K562 (cell line): Measurements from ENCODE around the gene APOO. TPM values are rescaled to one million over a fixed set of nuclear protein-coding genes. Genes with fewer than 3 reads are reported as not detected.

Experiments used
- ATAC-seq: fragments of 200-7000 bp; cut with Tn5 transposase; 3 replicates; pipeline ENCODE4 v1.9.1; 2020; ENCODE audit warnings: moderate library complexity
- BruUV-seq: library from RNA; stranded (reverse); fragments of 400-500 nt; replicated peaks from 2 replicates; lab custom pipeline; 2021; lab: Mats Ljungman, UMichigan
- CTCF ChIA-PET: fragments of 300-600 bp; formaldehyde crosslinking; extraction: SDS; loops from one replicate; lab custom pipeline; 2021; ENCODE audit warnings: low intra/inter-chr PET ratio; lab: Yijun Ruan, JAX
- POLR2A ChIA-PET: fragments of 300-600, 350-650 bp; sonication (Branson Sonifier 250); formaldehyde crosslinking; extraction: SDS; loops from one replicate; lab custom pipeline; 2021; ENCODE audit warnings: antibody characterized with exemption, inconsistent platforms; lab: Yijun Ruan, JAX
- DNase-seq, 4 experiments: peaks; one replicate each; pipeline versions ENCODE4 v3.0.0 to v3.0.0-alpha.2; 2011 to 2018; ENCODE audit warnings: low spot score in 3 of 4, mixed read lengths in 3 of 4; ENCODE audit errors: extremely low read depth in 1 of 4
- FAIRE-seq: peaks from 2 replicates; lab custom pipeline; 2011; peaks lifted over from hg19 to GRCh38; lab: Jason Lieb, UNC
- H2AFZ ChIP-seq: 2 replicates; pipeline ENCODE4 v1.6.0; 2011; ENCODE audit warnings: low read depth, low read length, control low read depth, inconsistent platforms
- H3K27ac ChIP-seq: fragments of 200-600 bp; 3 replicates; pipeline ENCODE4 v1.8.0; 2011; ENCODE audit warnings: low read depth, mild to moderate bottlenecking, control low read depth, inconsistent platforms, low read length, moderate library complexity, mixed read lengths; ENCODE audit errors: extremely low read depth
- H3K27me3 ChIP-seq, 2 experiments: fragments of 300-600 bp in 1 of 2; 2 replicates in 1 of 2; 3 replicates in 1 of 2; pipeline versions ENCODE4 v1.6.0 to v1.8.0; 2011; ENCODE audit warnings: inconsistent platforms in 2 of 2, low read length in 2 of 2, mild to moderate bottlenecking in 1 of 2, mixed read lengths in 1 of 2, moderate library complexity in 1 of 2; ENCODE audit not compliant: control insufficient read depth in 2 of 2, insufficient read depth in 2 of 2
- H3K36me3 ChIP-seq: fragments of 300-600 bp; 3 replicates; pipeline ENCODE4 v1.8.0; 2011; ENCODE audit warnings: mild to moderate bottlenecking, low read length, inconsistent platforms; ENCODE audit not compliant: control insufficient read depth, insufficient read depth
- H3K4me1 ChIP-seq, 2 experiments: fragments of 200-600 bp in 1 of 2; replicated peaks in 1 of 2; 2 replicates in 1 of 2; 3 replicates in 1 of 2; pipeline versions ENCODE4 v1.5.1 to v1.8.0; 2011; ENCODE audit warnings: inconsistent platforms in 2 of 2, low read length in 2 of 2, mild to moderate bottlenecking in 1 of 2, mixed read lengths in 1 of 2, moderate library complexity in 1 of 2; ENCODE audit not compliant: control insufficient read depth in 2 of 2, insufficient read depth in 2 of 2
- H3K4me2 ChIP-seq: 2 replicates; pipeline ENCODE4 v1.6.1; 2011; ENCODE audit warnings: low read length, control low read depth, inconsistent platforms, mixed read lengths; ENCODE audit not compliant: insufficient read depth
- H3K4me3 ChIP-seq: fragments of 200-600 bp; sonication (generic), shearing (Covaris generic); 2 replicates; pipeline ENCODE4 v1.5.1; 2016; ENCODE audit warnings: control low read depth, inconsistent platforms
- H3K79me2 ChIP-seq: fragments of 200-600 bp; 3 replicates; pipeline ENCODE4 v1.8.0; 2011; ENCODE audit warnings: low read length, inconsistent platforms; ENCODE audit not compliant: control insufficient read depth, insufficient read depth
- H3K9ac ChIP-seq, 2 experiments: 2 replicates each; pipeline versions ENCODE4 v1.6.0 to v1.6.1; 2011; ENCODE audit warnings: low read depth in 2 of 2, low read length in 2 of 2, control low read depth in 1 of 2, inconsistent platforms in 1 of 2, mild to moderate bottlenecking in 1 of 2, mixed read lengths in 1 of 2; ENCODE audit not compliant: insufficient read depth in 1 of 2
- H3K9me1 ChIP-seq: one replicate; pipeline ENCODE4 v1.6.0; 2011; ENCODE audit warnings: inconsistent platforms, mild to moderate bottlenecking, low read length, moderate library complexity; ENCODE audit not compliant: control insufficient read depth, insufficient read depth
- H3K9me3 ChIP-seq: replicated peaks from 2 replicates; pipeline ENCODE4 v1.5.1; 2011; ENCODE audit warnings: low read depth, low read length, inconsistent platforms; ENCODE audit not compliant: control insufficient read depth, insufficient read depth
- H4K20me1 ChIP-seq: replicated peaks from 2 replicates; pipeline ENCODE4 v1.6.1; 2011; ENCODE audit warnings: low read length, inconsistent platforms, mixed read lengths; ENCODE audit not compliant: control insufficient read depth, insufficient read depth
- ARID2 ChIP-seq: fragments of 450-650 bp; IDR thresholded peaks from 2 replicates; pipeline ENCODE4 v1.6.1; 2017; ENCODE audit warnings: antibody characterized with exemption, mild to moderate bottlenecking
- C11orf30 ChIP-seq: fragments of 450-650 bp; IDR thresholded peaks from 2 replicates; pipeline ENCODE4 v1.6.1; 2016; ENCODE audit warnings: low read depth, mild to moderate bottlenecking
- CBFA2T3 ChIP-seq: fragments of 450-650 bp; IDR thresholded peaks from 2 replicates; pipeline ENCODE4 v1.6.1; 2017
- CEBPB ChIP-seq: fragments of 450-650 bp; IDR thresholded peaks from 2 replicates; pipeline ENCODE4 v1.6.1; 2016; ENCODE audit warnings: missing genetic modification characterization, missing compliant biosample characterization
- CEBPG ChIP-seq, 3 experiments: fragments of 200-800 bp in 1 of 3; sonication (Bioruptor generic) in 1 of 3; sonication (generic) in 1 of 3; formaldehyde crosslinking in 1 of 3; IDR thresholded peaks in 2 of 3; conservative IDR thresholded peaks in 1 of 3; 2 replicates each; pipeline versions ENCODE4 v1.6.1 to v1.8.0; 2016 to 2022; ENCODE audit warnings: missing compliant biosample characterization in 2 of 3, missing genetic modification characterization in 2 of 3, mild to moderate bottlenecking in 1 of 3, missing genetic modification reagents in 1 of 3
- DDX20 ChIP-seq: fragments of 450-650 bp; IDR thresholded peaks from 2 replicates; pipeline ENCODE4 v1.6.1; 2016; ENCODE audit warnings: missing genetic modification characterization, low read depth, mild to moderate bottlenecking, missing compliant biosample characterization, moderate library complexity
- EP300 ChIP-seq: IDR thresholded peaks from 2 replicates; pipeline ENCODE4 v1.6.1; 2012; ENCODE audit warnings: low read length, improper control_type of control experiment
- FOXA3 ChIP-seq, 2 experiments: fragments of 450-650 bp in 1 of 2; sonication (generic) in 1 of 2; formaldehyde crosslinking; IDR thresholded peaks in 1 of 2; conservative IDR thresholded peaks in 1 of 2; 2 replicates each; pipeline versions ENCODE4 v1.4.0 to v1.8.0; 2020 to 2022; ENCODE audit warnings: mild to moderate bottlenecking in 2 of 2, missing genetic modification reagents in 1 of 2
- GATAD2A ChIP-seq: fragments of 450-650 bp; IDR thresholded peaks from 2 replicates; pipeline ENCODE4 v1.6.1; 2017
- HMBOX1 ChIP-seq: sonication (generic); IDR thresholded peaks from 2 replicates; pipeline ENCODE4 v1.6.1; 2016
- MAFG ChIP-seq: fragments of 450-650 bp; conservative IDR thresholded peaks from 2 replicates; pipeline ENCODE4 v1.6.1; 2016; ENCODE audit warnings: missing genetic modification characterization, missing compliant biosample characterization
- MAFK ChIP-seq: IDR thresholded peaks from 2 replicates; pipeline ENCODE4 v1.6.1; 2011; ENCODE audit warnings: low read length, improper control_type of control experiment
- MXD1 ChIP-seq: fragments of 250-450 bp; sonication (Bioruptor Pico); IDR thresholded peaks from 2 replicates; pipeline ENCODE4 v1.8.0; 2021; ENCODE audit warnings: borderline replicate concordance, mild to moderate bottlenecking, moderate library complexity; ENCODE audit not compliant: poor library complexity, severe bottlenecking
- SFPQ ChIP-seq: fragments of 200-400 bp; formaldehyde crosslinking; IDR thresholded peaks from 2 replicates; pipeline ENCODE4 v1.6.1; 2017; ENCODE audit warnings: mild to moderate bottlenecking, low read depth, low read length, moderate library complexity
- SMARCA4 ChIP-seq: fragments of 450-650 bp; IDR thresholded peaks from 2 replicates; pipeline ENCODE4 v1.6.1; 2016
- SRSF9 ChIP-seq: fragments of 200-400 bp; formaldehyde crosslinking; IDR thresholded peaks from 2 replicates; pipeline ENCODE4 v1.6.1; 2017; ENCODE audit warnings: low read depth, low read length, borderline replicate concordance
- ZNF175 ChIP-seq: fragments of 200-800 bp; sonication (Bioruptor generic); IDR thresholded peaks from 2 replicates; pipeline ENCODE4 v1.6.1; 2016; ENCODE audit warnings: low read depth, mild to moderate bottlenecking, missing genetic modification characterization, missing compliant biosample characterization
- ZNF217 ChIP-seq: sonication (generic); formaldehyde crosslinking; IDR thresholded peaks from 2 replicates; pipeline ENCODE4 v1.8.0; 2022; ENCODE audit warnings: mild to moderate bottlenecking, missing genetic modification reagents
- ZNF316 ChIP-seq: fragments of 450-650 bp; IDR thresholded peaks from 2 replicates; pipeline ENCODE4 v1.6.1; 2016
- ZNF785 ChIP-seq: fragments of 250-450 bp; sonication (Bioruptor Pico); IDR thresholded peaks from 2 replicates; pipeline ENCODE4 v1.4.0; 2020; ENCODE audit warnings: mild to moderate bottlenecking
- WGBS: fragments of 100-300 bp; shearing (Covaris generic); methylation state at CpG from one replicate; pipeline ENCODE4 v1.1.6; 2016; ENCODE audit warnings: low coverage, mixed read lengths; ENCODE audit not compliant: insufficient coverage; ENCODE audit errors: missing lambda C conversion rate; 5-methylcytosine and 5-hydroxymethylcytosine counted together
- in situ Hi-C: fragments of 300-500 bp; cut with MboI; formaldehyde crosslinking; loops from 4 replicates; pipeline ENCODE4 v1.15.0; 2018; ENCODE audit warnings: inconsistent platforms, mixed read lengths
- intact Hi-C: fragments of 100-400 bp; cut with micrococcal nuclease; formaldehyde crosslinking; loops from 2 replicates; pipeline ENCODE4 v1.14.2; 2022
- polyA plus RNA-seq, 8 experiments: library from polyadenylated mRNA; depleted of rRNA in 4 of 8; stranded (reverse) in 5 of 8; unstranded in 3 of 8; fragments of >200 nt; fragmentation: Nextera tagmentation in 2 of 8; fragmentation: Illumina TruSeq in 1 of 8; extraction: Ambion mirVana in 2 of 8; extraction: Trizol in 1 of 8; gene quantifications; 2 replicates each; pipeline versions ENCODE4 v1.2.1 to v1.2.3, GENCODE V29; 2011 to 2014; ENCODE audit warnings: inconsistent platforms in 1 of 8, missing spikeins in 1 of 8
- total RNA-seq, 7 experiments: library from RNA; depleted of rRNA in 6 of 7; stranded (reverse); fragments of >200 nt in 6 of 7; fragmentation: Illumina TruSeq in 2 of 7; extraction: Trizol in 2 of 7; gene quantifications; 2 replicates each; pipeline versions ENCODE4 v1.2.1 to v1.2.3, GENCODE V29; 2011 to 2021; ENCODE audit warnings: low replicate concordance in 1 of 7

The APOO gene
- total and polyA plus RNA-seq, 9 of the 15 experiments (the other 6 are each of a cell fraction or from before 2014, with no cell fraction given), result 37.3 to 76.4 (median 60.8) TPM

- CTCF ChIA-PET, result no interaction called here
- no peaks in the 10 kb centered on the region for H3K9me1 ChIP-seq
- peak overlapping the region in 1 of 2 experiments; percentile 46; a peak in 2 of 4 replicates for H3K9ac ChIP-seq
- H3K4me1 ChIP-seq, result peaks cover 8 to 19% of the 10 kb centered on the region in 2 experiments; a peak in 4 of 5 replicates
- no peaks in the 10 kb centered on the region for H3K79me2 ChIP-seq
- no peak for FAIRE-seq
- 4% methylated on average over 3 of the region's 3 CpGs for WGBS
- no peaks in the 10 kb centered on the region for H3K27me3 ChIP-seq
- ATAC-seq, result peak; percentile 74
- H3K4me3 ChIP-seq, result no peak overlapping the region
- peak overlapping the region; percentile 50 for H3K4me2 ChIP-seq
- H3K27ac ChIP-seq, result peak overlapping the region; percentile 74
- POLR2A ChIA-PET, result interaction anchor here (0.7 to 1.4 kb wide), 3 partner anchors 46 to 165 kb away, joined by 3 to 5 read pairs (median 3); partner anchors contain the start of gene ACOT9
- H2AFZ ChIP-seq, result peak overlapping the region; percentile 54
- intact Hi-C loops (loop anchor here (2.0 kb wide), 1 partner anchor 63 kb away; the partner anchor contains the start of gene SAT1), in situ Hi-C loops (no loop called here)
- BruUV-seq, result no TSS peak
- H3K9me3 ChIP-seq, result no peaks in the 10 kb centered on the region
- DNase-seq, result peak in 2 of 4 experiments; percentile 8 to 39
- no peaks in the 10 kb centered on the region for H3K36me3 ChIP-seq
- no peaks in the 10 kb centered on the region for H4K20me1 ChIP-seq
- TF ChIP-seq SRSF9 (no peak), FOXA3 (CRISPR knock-in tag; conservative IDR thresholded peaks at IDR 0.05 in 1 of 2, IDR thresholded peaks at IDR 0.05 in 1 of 2) (peak; percentile 78 to 82), CBFA2T3 (peak; percentile 45; the same call in 1 of the 2 replicates), ZNF175 (CRISPR knock-in tag) (0 out of 2 replicates have a peak, but pooled peaks have one; percentile 3), MAFG (tag) (peak; percentile 29; the same call in 1 of the 2 replicates), SMARCA4 (peak; percentile 10; the same call in 1 of the 2 replicates), MAFK (peak; percentile 26; the same call in 1 of the 2 replicates), ZNF316 (peak; percentile 52; the same call in 1 of the 2 replicates), EP300 (no peak), ZNF785 (CRISPR knock-in tag) (no peak), C11orf30 (peak; percentile 50), GATAD2A (no peak), ARID2 (no peak), SFPQ (no peak), ZNF217 (CRISPR knock-in tag) (no peak), DDX20 (peak; percentile 12; the same call in 1 of the 2 replicates), CEBPG (CRISPR knock-in tag; IDR thresholded peaks at IDR 0.05) (no peak), CEBPG (tag; conservative IDR thresholded peaks at IDR 0.05 in 1 of 2, IDR thresholded peaks at IDR 0.05 in 1 of 2) (peak in 1 of 2 experiments; percentile 34; a peak in 1 of 4 replicates), MXD1 (CRISPR knock-in tag) (no peak), HMBOX1 (0 out of 2 replicates have a peak, but pooled peaks have one; percentile 3), CEBPB (tag) (peak; percentile 84)
These were observed 62.4 kb downstream of the APOO start for GRCh38 chrX:23845351-23845817.
